ENCODE measurements around the gene MAP4.

DNA sequence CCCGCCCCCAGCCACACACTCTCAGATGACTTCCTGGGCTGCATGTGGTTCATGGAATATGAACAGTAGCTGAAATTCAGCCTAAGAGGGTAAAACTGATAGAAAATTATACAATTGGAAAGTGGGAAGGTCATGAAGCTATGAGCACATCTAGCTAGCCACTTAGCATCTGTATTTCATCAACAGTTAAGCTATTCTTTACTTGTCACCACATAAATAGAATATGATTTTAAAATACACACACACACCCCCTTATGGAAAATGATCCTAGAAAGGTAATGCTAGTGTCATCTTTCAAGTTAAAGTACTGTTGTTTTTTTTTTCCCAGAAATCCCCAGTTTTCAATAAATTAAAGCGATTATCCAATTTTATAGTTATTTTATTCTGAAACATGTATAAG, 3.6 kb downstream of the MAP4 start:
- no peak for TF ChIP-seq YY1 (IDR thresholded peaks at IDR 0.05; ENCODE audit: low read depth)
- TF ChIP-seq EP300 (IDR thresholded peaks at IDR 0.05; ENCODE audit: borderline replicate concordance) = no peak
- no peak for TF ChIP-seq CEBPB (IDR thresholded peaks at IDR 0.05)
- no peak for TF ChIP-seq RAD21 (IDR thresholded peaks at IDR 0.05; ENCODE audit: low read depth)
- no peak for TF ChIP-seq TAF1 (IDR thresholded peaks at IDR 0.05; ENCODE audit: low read depth)
- no peak for TF ChIP-seq EGR1 (IDR thresholded peaks at IDR 0.05)
- TF ChIP-seq, protein P1, sequence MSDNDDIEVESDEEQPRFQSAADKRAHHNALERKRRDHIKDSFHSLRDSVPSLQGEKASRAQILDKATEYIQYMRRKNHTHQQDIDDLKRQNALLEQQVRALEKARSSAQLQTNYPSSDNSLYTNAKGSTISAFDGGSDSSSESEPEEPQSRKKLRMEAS (IDR thresholded peaks at IDR 0.05) = no peak
- TF ChIP-seq FOXM1 (IDR thresholded peaks at IDR 0.05; ENCODE audit: borderline replicate concordance, low read depth) = no peak
- TF ChIP-seq REST (IDR thresholded peaks at IDR 0.05; ENCODE audit: low read depth) = no peak
- TF ChIP-seq, protein P2, sequence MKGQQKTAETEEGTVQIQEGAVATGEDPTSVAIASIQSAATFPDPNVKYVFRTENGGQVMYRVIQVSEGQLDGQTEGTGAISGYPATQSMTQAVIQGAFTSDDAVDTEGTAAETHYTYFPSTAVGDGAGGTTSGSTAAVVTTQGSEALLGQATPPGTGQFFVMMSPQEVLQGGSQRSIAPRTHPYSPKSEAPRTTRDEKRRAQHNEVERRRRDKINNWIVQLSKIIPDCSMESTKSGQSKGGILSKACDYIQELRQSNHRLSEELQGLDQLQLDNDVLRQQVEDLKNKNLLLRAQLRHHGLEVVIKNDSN (IDR thresholded peaks at IDR 0.05) = no peak
- no peak for TF ChIP-seq ZBTB7A (IDR thresholded peaks at IDR 0.05; ENCODE audit: low read depth)
- no peak for TF ChIP-seq CREB1 (IDR thresholded peaks at IDR 0.05; ENCODE audit: low read depth)
- no peak for TF ChIP-seq TCF12 (IDR thresholded peaks at IDR 0.05; ENCODE audit: low read depth)

Measured in Ishikawa (cell line).